H1 (cell line): ENCODE results near the gene SMIM24. TPM values are rescaled to one million over a fixed set of nuclear protein-coding genes. Genes with fewer than 3 reads are reported as not detected.

ENCODE experiments used
- CBX8 ChIP-seq: fragments of 300-800, 300-1000 bp; sonication (generic); IDR thresholded peaks from 2 replicates; pipeline ENCODE4 v1.7.1; 2016; ENCODE audit warnings: low read depth, low read length, borderline replicate concordance
- E2F6 ChIP-seq: IDR thresholded peaks from 2 replicates; pipeline ENCODE4 v1.6.1; 2012; ENCODE audit warnings: inconsistent platforms
- SP2 ChIP-seq: IDR thresholded peaks from 2 replicates; pipeline ENCODE4 v1.6.1; 2012; ENCODE audit warnings: mild to moderate bottlenecking, low read length, inconsistent platforms
- TAF1 ChIP-seq: IDR thresholded peaks from 2 replicates; pipeline ENCODE4 v1.6.1; 2011; ENCODE audit warnings: mild to moderate bottlenecking, low read depth, low read length
- ZNF274 ChIP-seq: IDR thresholded peaks from 2 replicates; pipeline ENCODE4 v1.7.0; 2012; ENCODE audit warnings: low read length, borderline replicate concordance; ENCODE audit errors: extremely low read depth
- polyA plus RNA-seq, 7 experiments: library from polyadenylated mRNA; depleted of rRNA in 3 of 7; stranded (reverse) in 5 of 7; unstranded in 2 of 7; fragments of >200 nt in 5 of 7; fragments of 200-250 nt in 2 of 7; gene quantifications; 1 replicate in 5 of 7; 2 replicates in 1 of 7; 4 replicates in 1 of 7; pipeline versions ENCODE4 v1.2.1 to v1.2.3, GENCODE V29; 2011 to 2013; ENCODE audit warnings: missing spikeins in 2 of 7, mixed read lengths in 2 of 7
- total RNA-seq: library from RNA; stranded (reverse); fragmentation: NEBNext Ultra II Directional; extraction: Animal tissue kit (Norgen Biotek cat#: 25700); gene quantifications from 2 replicates; pipeline ENCODE4 v1.2.1, GENCODE V29; 2021

SMIM24 gene
- total and polyA plus RNA-seq, 2 of the 8 experiments (the other 6 are each of a cell fraction or from before 2014, with no cell fraction given): 3.8 to 4.5 TPM

- TF ChIP-seq E2F6: no peak
- TF ChIP-seq ZNF274: no peak
- TF ChIP-seq TAF1: no peak
- TF ChIP-seq SP2: no peak
- no peak for TF ChIP-seq CBX8
Observed at GRCh38 chr19:3483226-3483628, 2.9 kb upstream of the SMIM24 start, which contains the start of gene SMIM44 (continued).
